K562 (cell line): ENCODE data around the gene PLCD1. TPM values are rescaled to one million over a fixed set of nuclear protein-coding genes. Genes with fewer than 3 reads are reported as not detected.

Source experiments
- ASH1L ChIP-seq: fragments of 450-650 bp; IDR thresholded peaks from 2 replicates; pipeline ENCODE4 v1.6.1; 2018; ENCODE audit warnings: borderline replicate concordance, mild to moderate bottlenecking, low read depth; ENCODE audit not compliant: partially characterized antibody
- CBX3 ChIP-seq, 2 experiments: IDR thresholded peaks; 1 replicate in 1 of 2; 2 replicates in 1 of 2; pipeline ENCODE4 v1.6.1; 2012; ENCODE audit warnings: inconsistent platforms in 2 of 2, low read length in 2 of 2, borderline replicate concordance in 1 of 2, control low read depth in 1 of 2
- CREB3 ChIP-seq: fragments of 450-650 bp; conservative IDR thresholded peaks from 2 replicates; pipeline ENCODE4 v1.6.1; 2016; ENCODE audit warnings: missing genetic modification characterization, low read depth, mild to moderate bottlenecking, missing compliant biosample characterization, moderate library complexity
- FOXK2 ChIP-seq, 2 experiments: fragments of 450-650 bp; IDR thresholded peaks in 1 of 2; conservative IDR thresholded peaks in 1 of 2; 2 replicates each; pipeline ENCODE4 v1.6.1; 2016; ENCODE audit warnings: low read depth in 2 of 2, mild to moderate bottlenecking in 1 of 2
- HNRNPLL ChIP-seq: fragments of 200-400 bp; formaldehyde crosslinking; IDR thresholded peaks from 2 replicates; pipeline ENCODE4 v1.6.1; 2017; ENCODE audit warnings: low read length, low read depth, mild to moderate bottlenecking; ENCODE audit not compliant: poor library complexity, severe bottlenecking
- MGA ChIP-seq: fragments of 450-650 bp; IDR thresholded peaks from 2 replicates; pipeline ENCODE4 v1.6.1; 2016; ENCODE audit warnings: mild to moderate bottlenecking, moderate library complexity
- NR2C1 ChIP-seq, 2 experiments: fragments of 450-650 bp; IDR thresholded peaks; 2 replicates each; pipeline ENCODE4 v1.6.1; 2017; ENCODE audit warnings: mild to moderate bottlenecking in 2 of 2, antibody characterized with exemption in 1 of 2, inconsistent platforms in 1 of 2, missing compliant biosample characterization in 1 of 2, missing genetic modification characterization in 1 of 2
- NRF1 ChIP-seq, 2 experiments: fragments of 450-650 bp; IDR thresholded peaks in 1 of 2; conservative IDR thresholded peaks in 1 of 2; 2 replicates each; pipeline ENCODE4 v1.6.1; 2014; ENCODE audit warnings: mild to moderate bottlenecking in 2 of 2
- TAF15 ChIP-seq: fragments of 200-400 bp; formaldehyde crosslinking; IDR thresholded peaks from 2 replicates; pipeline ENCODE4 v1.6.1; 2017; ENCODE audit warnings: mild to moderate bottlenecking, low read depth, low read length, moderate library complexity
- ZNF699 ChIP-seq: fragments of 250-450 bp; sonication (Bioruptor Pico); IDR thresholded peaks from 2 replicates; pipeline ENCODE4 v1.8.0; 2021; ENCODE audit warnings: mild to moderate bottlenecking, moderate library complexity; ENCODE audit not compliant: insufficient replicate concordance
- ZNF830 ChIP-seq: fragments of 250-450 bp; sonication (Bioruptor Pico); IDR thresholded peaks from 2 replicates; pipeline ENCODE4 v1.5.0; 2021; ENCODE audit warnings: mild to moderate bottlenecking
- polyA plus RNA-seq, 8 experiments: library from polyadenylated mRNA; depleted of rRNA in 4 of 8; stranded (reverse) in 5 of 8; unstranded in 3 of 8; fragments of >200 nt; fragmentation: Nextera tagmentation in 2 of 8; fragmentation: Illumina TruSeq in 1 of 8; extraction: Ambion mirVana in 2 of 8; extraction: Trizol in 1 of 8; gene quantifications; 2 replicates each; pipeline versions ENCODE4 v1.2.1 to v1.2.3, GENCODE V29; 2011 to 2014; ENCODE audit warnings: inconsistent platforms in 1 of 8, missing spikeins in 1 of 8
- total RNA-seq, 7 experiments: library from RNA; depleted of rRNA in 6 of 7; stranded (reverse); fragments of >200 nt in 6 of 7; fragmentation: Illumina TruSeq in 2 of 7; extraction: Trizol in 2 of 7; gene quantifications; 2 replicates each; pipeline versions ENCODE4 v1.2.1 to v1.2.3, GENCODE V29; 2011 to 2021; ENCODE audit warnings: low replicate concordance in 1 of 7
- TF ChIP-seq, protein P1 (sequence below): fragments of 250-450 bp; sonication (Bioruptor Pico); IDR thresholded peaks from 2 replicates; pipeline ENCODE4 v1.8.0; 2022; ENCODE audit warnings: inconsistent platforms, mild to moderate bottlenecking, moderate library complexity, borderline replicate concordance

The PLCD1 gene
- total and polyA plus RNA-seq, 9 of the 15 experiments (the other 6 are each of a cell fraction or from before 2014, with no cell fraction given), result 5.4 to 209 (median 116) TPM

DNA sequence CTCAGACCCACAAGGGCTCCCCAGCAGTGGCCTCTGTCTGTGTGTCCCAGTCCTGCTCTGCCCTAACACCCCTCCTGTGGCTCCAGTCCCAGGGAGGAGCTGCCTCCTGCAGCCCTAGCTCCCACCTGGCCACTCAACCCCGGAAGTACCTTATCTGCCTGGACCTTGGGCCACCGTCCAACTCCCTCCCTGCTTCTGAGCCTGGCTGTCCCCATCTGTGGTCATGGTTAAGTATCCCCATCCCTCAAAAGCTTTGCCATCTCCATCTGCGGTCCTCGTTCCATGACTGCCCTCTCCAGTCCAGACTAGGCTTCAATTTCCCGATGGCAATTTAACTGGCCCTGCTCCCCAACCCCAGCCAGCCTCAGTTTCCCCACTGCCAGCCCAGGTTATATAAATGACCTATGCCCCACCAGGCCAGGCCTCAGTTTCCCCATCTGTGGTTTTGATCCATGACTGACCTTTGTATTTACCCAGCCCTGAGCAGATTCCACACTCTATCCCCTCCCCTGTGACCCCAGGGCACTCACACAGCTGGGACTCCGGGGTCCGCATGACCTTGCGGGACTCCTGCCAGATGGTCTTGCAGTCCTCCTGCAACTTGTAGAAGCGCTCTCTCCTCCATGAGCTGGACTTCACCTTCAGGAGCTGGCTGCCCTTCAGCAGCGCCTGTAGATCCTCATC is 9.6 kb downstream of the PLCD1 start (continued):
- TF ChIP-seq ASH1L (no peak), NR2C1 (IDR thresholded peaks at IDR 0.05) (no peak), NR2C1 (tag; IDR thresholded peaks at IDR 0.05) (peak; percentile 40; the same call in 1 of the 2 replicates), HNRNPLL (no peak), MGA (no peak), NRF1 (conservative IDR thresholded peaks at IDR 0.05 in 1 of 2, IDR thresholded peaks at IDR 0.05 in 1 of 2) (0 out of 4 replicates have a peak, but pooled peaks of 1 of the 2 experiments have one; percentile 16), FOXK2 (conservative IDR thresholded peaks at IDR 0.05 in 1 of 2, IDR thresholded peaks at IDR 0.05 in 1 of 2; ENCODE audit: low read depth in 2 of 2) (no peak), ZNF699 (CRISPR knock-in tag) (no peak), CREB3 (tag) (no peak), ZNF830 (CRISPR knock-in tag) (no peak), TAF15 (no peak), CBX3 (IDR thresholded peaks at IDR 0.05; ENCODE audit: borderline replicate concordance in 1 of 2, low read length in 2 of 2) (no peak; a peak in 1 of 3 replicates)
- TF ChIP-seq, protein P1, sequence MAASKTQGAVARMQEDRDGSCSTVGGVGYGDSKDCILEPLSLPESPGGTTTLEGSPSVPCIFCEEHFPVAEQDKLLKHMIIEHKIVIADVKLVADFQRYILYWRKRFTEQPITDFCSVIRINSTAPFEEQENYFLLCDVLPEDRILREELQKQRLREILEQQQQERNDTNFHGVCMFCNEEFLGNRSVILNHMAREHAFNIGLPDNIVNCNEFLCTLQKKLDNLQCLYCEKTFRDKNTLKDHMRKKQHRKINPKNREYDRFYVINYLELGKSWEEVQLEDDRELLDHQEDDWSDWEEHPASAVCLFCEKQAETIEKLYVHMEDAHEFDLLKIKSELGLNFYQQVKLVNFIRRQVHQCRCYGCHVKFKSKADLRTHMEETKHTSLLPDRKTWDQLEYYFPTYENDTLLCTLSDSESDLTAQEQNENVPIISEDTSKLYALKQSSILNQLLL, result no peak
